VCaP (cell line): ENCODE results near the gene UROC1.

Experiments used
- H3K27ac ChIP-seq: fragments of 450-650 bp; 2 replicates; pipeline ENCODE4 v1.5.1; 2017
- TF ChIP-seq, protein P1 (sequence below): fragments of 450-650 bp; conservative IDR thresholded peaks from 2 replicates; pipeline ENCODE4 v1.5.1; 2017; ENCODE audit warnings: mild to moderate bottlenecking, moderate library complexity

Gene UROC1

GRCh38 chr3:126467611-126467955, 50.0 kb downstream of the UROC1 start:
- no peak overlapping the region for H3K27ac ChIP-seq
- TF ChIP-seq, protein P1, sequence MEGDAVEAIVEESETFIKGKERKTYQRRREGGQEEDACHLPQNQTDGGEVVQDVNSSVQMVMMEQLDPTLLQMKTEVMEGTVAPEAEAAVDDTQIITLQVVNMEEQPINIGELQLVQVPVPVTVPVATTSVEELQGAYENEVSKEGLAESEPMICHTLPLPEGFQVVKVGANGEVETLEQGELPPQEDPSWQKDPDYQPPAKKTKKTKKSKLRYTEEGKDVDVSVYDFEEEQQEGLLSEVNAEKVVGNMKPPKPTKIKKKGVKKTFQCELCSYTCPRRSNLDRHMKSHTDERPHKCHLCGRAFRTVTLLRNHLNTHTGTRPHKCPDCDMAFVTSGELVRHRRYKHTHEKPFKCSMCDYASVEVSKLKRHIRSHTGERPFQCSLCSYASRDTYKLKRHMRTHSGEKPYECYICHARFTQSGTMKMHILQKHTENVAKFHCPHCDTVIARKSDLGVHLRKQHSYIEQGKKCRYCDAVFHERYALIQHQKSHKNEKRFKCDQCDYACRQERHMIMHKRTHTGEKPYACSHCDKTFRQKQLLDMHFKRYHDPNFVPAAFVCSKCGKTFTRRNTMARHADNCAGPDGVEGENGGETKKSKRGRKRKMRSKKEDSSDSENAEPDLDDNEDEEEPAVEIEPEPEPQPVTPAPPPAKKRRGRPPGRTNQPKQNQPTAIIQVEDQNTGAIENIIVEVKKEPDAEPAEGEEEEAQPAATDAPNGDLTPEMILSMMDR = no peak

GRCh38 chr3:126466886-126467610, 50.5 kb downstream of the UROC1 start:
- H3K27ac ChIP-seq = no peak overlapping the region
- TF ChIP-seq, protein P1 = no peak

GRCh38 chr3:126465928-126466544, 51.5 kb downstream of the UROC1 start:
- TF ChIP-seq, protein P1 = no peak
- no peak overlapping the region for H3K27ac ChIP-seq

DNA sequence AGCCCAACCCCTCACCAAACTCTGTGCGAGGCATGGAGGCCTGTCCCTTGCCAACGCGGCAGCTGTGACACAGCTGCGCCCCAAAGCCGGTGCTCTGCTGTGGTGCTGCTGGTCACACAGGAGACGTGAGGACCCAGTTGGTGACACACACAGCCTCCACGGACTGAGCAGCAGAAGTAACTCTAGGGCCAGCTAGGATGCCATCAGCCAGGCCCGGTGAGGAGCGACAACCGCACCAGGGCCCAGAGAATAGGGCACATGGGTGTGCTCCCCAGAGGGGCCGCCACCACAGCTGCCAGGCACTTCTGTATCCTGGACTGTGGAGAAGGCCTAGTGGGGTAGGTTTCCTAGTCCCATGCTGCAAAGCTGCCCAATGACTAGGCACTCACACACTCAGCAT, 52.6 kb downstream of the UROC1 start:
- H3K27ac ChIP-seq = no peak overlapping the region
- TF ChIP-seq, protein P1 = no peak

DNA sequence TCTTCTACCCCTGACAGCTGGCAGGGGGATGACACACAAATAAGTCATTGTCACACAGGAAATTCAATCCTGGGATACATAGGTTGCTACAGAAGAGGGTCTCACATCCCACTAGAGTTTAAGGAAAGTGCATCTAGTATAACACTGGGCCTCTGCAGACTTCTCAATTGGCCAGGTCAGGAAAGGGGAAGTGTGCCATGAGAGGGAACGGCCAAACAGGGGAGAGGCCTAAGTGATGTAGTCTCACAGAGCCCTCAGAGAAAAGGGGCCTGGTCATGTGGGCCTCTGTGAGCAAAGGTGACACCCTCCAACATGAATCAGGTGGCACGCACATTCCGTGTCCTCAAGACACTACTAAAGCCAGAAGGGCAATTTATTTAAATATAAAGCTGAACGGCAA, 53.1 kb downstream of the UROC1 start:
- TF ChIP-seq, protein P1 = no peak
- no peak overlapping the region for H3K27ac ChIP-seq

GRCh38 chr3:126464093-126464492, 53.5 kb downstream of the UROC1 start:
- TF ChIP-seq, protein P1 = no peak
- H3K27ac ChIP-seq = no peak overlapping the region

DNA sequence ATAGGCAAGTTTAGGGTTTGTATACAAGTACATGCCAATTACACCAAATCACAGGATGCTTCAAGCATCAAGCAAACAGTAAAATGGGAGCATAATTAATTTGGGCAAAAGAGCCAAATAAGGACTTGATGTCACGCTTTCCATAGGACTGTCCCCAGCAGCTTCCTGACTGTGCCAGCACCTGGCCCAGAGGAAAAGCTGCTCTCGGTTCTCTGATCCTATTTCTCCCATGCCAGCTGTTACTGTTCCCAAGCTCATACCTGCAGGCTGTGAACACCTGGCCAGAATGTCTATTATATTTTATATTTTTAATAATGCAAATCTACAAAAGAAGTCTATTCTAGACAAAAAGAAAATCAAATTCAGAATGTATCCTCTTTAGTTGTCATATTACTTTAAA, 54.1 kb downstream of the UROC1 start:
- TF ChIP-seq, protein P1 = no peak
- H3K27ac ChIP-seq = no peak overlapping the region
